GM23248 (cell line): Measurements from ENCODE around the gene IMP3. TPM values are rescaled to one million over a fixed set of nuclear protein-coding genes. Genes with fewer than 3 reads are reported as not detected.

ENCODE experiments used
- DNase-seq: peaks from one replicate; pipeline ENCODE4 v3.0.0-alpha.2; 2015
- H2AFZ ChIP-seq: fragments of 200-600 bp; sonication (generic); 2 replicates; pipeline ENCODE4 v1.6.1; 2016; ENCODE audit warnings: antibody characterized with exemption
- H3F3A ChIP-seq: fragments of 200-600 bp; sonication (generic); 2 replicates; pipeline ENCODE4 v1.6.1; 2016; ENCODE audit warnings: mild to moderate bottlenecking, antibody characterized with exemption, mixed run types; ENCODE audit not compliant: insufficient read depth
- H3K27ac ChIP-seq: fragments of 200-600 bp; sonication (generic); 2 replicates; pipeline ENCODE4 v1.5.1; 2016; ENCODE audit warnings: mild to moderate bottlenecking
- H3K27me3 ChIP-seq: fragments of 200-600 bp; sonication (generic); replicated peaks from 2 replicates; pipeline ENCODE4 v1.6.1; 2016; ENCODE audit warnings: mild to moderate bottlenecking; ENCODE audit not compliant: insufficient read depth
- H3K36me3 ChIP-seq: fragments of 200-600 bp; sonication (generic); 2 replicates; pipeline ENCODE4 v1.6.1; 2016; ENCODE audit warnings: low read depth, mild to moderate bottlenecking
- H3K4me1 ChIP-seq: fragments of 200-600 bp; sonication (generic); 2 replicates; pipeline ENCODE4 v1.6.1; 2016; ENCODE audit warnings: mild to moderate bottlenecking; ENCODE audit not compliant: insufficient read depth
- H3K4me2 ChIP-seq: fragments of 200-600 bp; sonication (generic); one replicate; pipeline ENCODE4 v1.6.1; 2016; ENCODE audit warnings: mild to moderate bottlenecking; ENCODE audit not compliant: unreplicated experiment
- H3K4me3 ChIP-seq: fragments of 200-600 bp; sonication (generic); 2 replicates; pipeline ENCODE4 v1.5.1; 2016; ENCODE audit warnings: mild to moderate bottlenecking
- H3K79me2 ChIP-seq: fragments of 200-600 bp; sonication (generic); 2 replicates; pipeline ENCODE4 v1.6.1; 2016; ENCODE audit warnings: mild to moderate bottlenecking; ENCODE audit not compliant: insufficient read depth
- H3K9ac ChIP-seq: fragments of 200-600 bp; sonication (generic); 2 replicates; pipeline ENCODE4 v1.6.1; 2016; ENCODE audit warnings: mild to moderate bottlenecking
- H3K9me2 ChIP-seq: fragments of 200-600 bp; sonication (generic); 2 replicates; pipeline ENCODE4 v1.6.1; 2016; ENCODE audit warnings: mixed run types, mild to moderate bottlenecking, moderate library complexity; ENCODE audit not compliant: insufficient read depth
- H3K9me3 ChIP-seq: fragments of 200-600 bp; sonication (generic); one replicate; pipeline ENCODE4 v1.6.1; 2017; ENCODE audit warnings: low read depth
- H4K20me1 ChIP-seq: fragments of 200-600 bp; sonication (generic); 2 replicates; pipeline ENCODE4 v1.6.0; 2016; ENCODE audit not compliant: insufficient read depth
- EZH2 ChIP-seq: fragments of 200-600 bp; sonication (generic); IDR thresholded peaks from 2 replicates; pipeline ENCODE4 v1.6.1; 2018; ENCODE audit warnings: antibody characterized with exemption, mild to moderate bottlenecking; ENCODE audit not compliant: insufficient read depth, poor library complexity, severe bottlenecking
- EZH2phosphoT487 ChIP-seq: fragments of 200-600 bp; sonication (generic); IDR thresholded peaks from 2 replicates; pipeline ENCODE4 v1.6.1; 2018; ENCODE audit warnings: antibody characterized with exemption, moderate library complexity, mild to moderate bottlenecking, low read depth; ENCODE audit not compliant: insufficient read depth
- WGBS, 2 experiments: methylation state at CpG; one replicate each; pipeline ENCODE4 v1.1.6; 2015 to 2017; ENCODE audit warnings: low lambda C conversion rate in 2 of 2, low coverage in 1 of 2; ENCODE audit errors: missing lambda C conversion rate in 2 of 2; 5-methylcytosine and 5-hydroxymethylcytosine counted together
- in situ Hi-C: fragments of 300-500 bp; cut with MboI; formaldehyde crosslinking; loops from 2 replicates; pipeline ENCODE4 v1.15.0; 2020
- polyA plus RNA-seq: library from polyadenylated mRNA; unstranded; fragments of >200 nt; fragmentation: Nextera tagmentation; extraction: Ambion mirVana; gene quantifications from 2 replicates; pipeline ENCODE4 v1.2.1, GENCODE V29; 2016
- total RNA-seq: library from RNA; depleted of rRNA; stranded (reverse); fragments of >200 nt; shearing (Covaris generic); gene quantifications from 2 replicates; pipeline ENCODE4 v1.2.3, GENCODE V29; 2014

IMP3 gene
- total and polyA plus RNA-seq, 2 experiments from 2014 or later: 105 to 138 TPM

DNA sequence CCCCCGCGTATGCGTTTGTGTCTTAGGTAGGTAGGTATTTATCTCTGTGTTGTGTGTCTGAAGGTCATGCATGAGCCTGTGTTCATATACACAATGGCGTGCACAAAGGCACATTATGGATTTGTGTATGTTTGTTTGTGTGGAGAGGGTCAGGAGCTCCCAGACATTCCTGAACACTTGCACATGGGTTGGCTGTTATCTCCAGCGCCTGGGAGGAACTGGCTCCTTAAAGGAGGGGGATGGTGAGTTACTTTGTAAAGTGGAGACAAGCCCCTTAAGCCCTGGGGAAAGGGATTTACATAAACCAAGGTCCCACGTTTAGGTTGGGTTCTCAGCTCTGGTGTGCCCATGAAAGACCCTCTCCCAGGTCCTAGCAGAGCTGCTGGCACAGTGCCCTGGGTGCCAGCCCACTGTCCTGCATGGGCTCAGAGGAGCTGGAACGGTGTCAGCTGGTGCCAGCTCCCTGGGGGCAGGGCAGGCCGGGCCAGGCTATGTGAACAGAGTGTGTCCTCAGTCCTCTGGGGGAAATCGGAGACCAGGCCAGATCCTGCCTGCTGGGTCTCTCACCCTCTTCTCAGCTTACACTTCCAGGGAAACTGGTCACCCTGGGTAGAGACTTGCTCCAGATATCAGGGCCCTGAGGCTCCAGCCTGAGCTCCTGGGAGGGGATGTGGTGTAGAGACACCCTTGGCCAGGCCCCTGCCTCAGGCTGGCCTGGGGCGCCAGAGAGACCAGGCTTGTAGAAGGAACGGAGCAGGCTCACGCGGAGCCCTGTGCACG is 32.8 kb upstream of the IMP3 start:
- peak; percentile 63 for DNase-seq
- in situ Hi-C loops: no loop called here
- Histone ChIP-seq H3F3A (peaks cover 19% of the 10 kb centered on the region; the same call in 1 of the 2 replicates), H3K27me3 (no peaks in the 10 kb centered on the region), H3K27ac (peak overlapping the region; percentile 81), H3K79me2 (no peaks in the 10 kb centered on the region), H3K4me1 (peaks cover 30% of the 10 kb centered on the region), H2AFZ (no peak overlapping the region), H4K20me1 (no peaks in the 10 kb centered on the region), H3K9ac (peak overlapping the region; percentile 74), H3K36me3 (no peaks in the 10 kb centered on the region), H3K9me2 (no peaks in the 10 kb centered on the region), H3K9me3 (no peaks in the 10 kb centered on the region), H3K4me2 (peak overlapping the region; percentile 53), H3K4me3 (no peak overlapping the region)
- TF ChIP-seq EZH2 (no peak), EZH2phosphoT487 (no peak)
- 33 to 36% methylated on average over 11 to 14 of the region's 14 CpGs for whole genome bisulfite sequencing, 2 experiments

DNA sequence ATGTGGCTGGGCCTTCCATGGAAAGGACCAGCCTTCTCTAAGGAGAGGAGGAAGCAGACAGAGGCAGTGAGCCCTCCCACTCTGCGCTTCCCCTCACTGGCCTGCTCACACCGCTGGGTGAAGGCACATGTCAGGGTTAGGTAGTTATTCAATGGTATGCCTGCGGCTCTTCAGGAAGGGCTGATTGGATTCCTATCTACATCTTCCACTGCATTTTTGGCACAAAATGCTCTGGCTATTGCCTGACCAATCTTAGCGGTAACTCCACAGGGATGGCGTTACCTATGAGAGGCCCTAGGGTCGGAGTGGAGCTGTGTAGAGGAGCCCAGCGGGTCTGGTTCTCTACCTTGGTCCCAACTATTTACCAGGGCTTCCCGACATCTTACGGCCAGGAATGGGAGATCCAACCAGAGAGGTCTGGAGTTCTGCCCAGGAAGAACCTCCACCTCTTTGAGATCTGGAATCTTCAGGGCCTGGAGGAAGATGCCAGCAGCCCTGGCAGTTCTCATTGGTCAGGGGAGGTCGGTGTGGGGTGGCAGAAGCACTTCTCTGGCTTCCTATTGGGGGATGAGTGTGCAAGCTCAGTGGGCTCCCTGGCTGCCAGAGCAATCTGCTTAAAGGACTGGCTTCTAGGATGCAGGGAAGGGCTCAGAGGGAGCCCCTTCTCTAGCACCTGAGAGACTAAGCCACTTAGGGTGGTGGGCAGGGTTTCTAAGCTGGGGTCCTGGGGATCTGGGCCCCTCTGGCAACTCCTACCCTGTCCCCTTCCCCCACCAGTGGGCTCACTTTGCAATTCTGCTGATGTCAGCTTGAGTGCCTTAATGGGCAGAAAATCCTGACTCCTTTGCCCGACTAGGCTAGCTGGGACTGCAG is 31.9 kb upstream of the IMP3 start:
- peaks cover 39% of the 10 kb centered on the region for H3K4me1 ChIP-seq
- H3K9me2 ChIP-seq: no peaks in the 10 kb centered on the region
- WGBS, 2 experiments: 75% methylated on average over 11 of the region's 11 CpGs
- H3K27ac ChIP-seq: peak overlapping the region; percentile 81
- no peaks in the 10 kb centered on the region for H3K27me3 ChIP-seq
- TF ChIP-seq EZH2: no peak
- TF ChIP-seq EZH2phosphoT487: no peak
- H3K9me3 ChIP-seq: no peaks in the 10 kb centered on the region
- H2AFZ ChIP-seq: no peak overlapping the region
- H3K4me3 ChIP-seq: no peak overlapping the region
- peaks cover 22% of the 10 kb centered on the region for H3F3A ChIP-seq
- in situ Hi-C loops: no loop called here
- no peaks in the 10 kb centered on the region for H3K79me2 ChIP-seq
- peak overlapping the region; percentile 74 for H3K9ac ChIP-seq
- no peaks in the 10 kb centered on the region for H4K20me1 ChIP-seq
- H3K4me2 ChIP-seq: peak overlapping the region; percentile 53
- no peak for DNase-seq
- no peaks in the 10 kb centered on the region for H3K36me3 ChIP-seq

DNA sequence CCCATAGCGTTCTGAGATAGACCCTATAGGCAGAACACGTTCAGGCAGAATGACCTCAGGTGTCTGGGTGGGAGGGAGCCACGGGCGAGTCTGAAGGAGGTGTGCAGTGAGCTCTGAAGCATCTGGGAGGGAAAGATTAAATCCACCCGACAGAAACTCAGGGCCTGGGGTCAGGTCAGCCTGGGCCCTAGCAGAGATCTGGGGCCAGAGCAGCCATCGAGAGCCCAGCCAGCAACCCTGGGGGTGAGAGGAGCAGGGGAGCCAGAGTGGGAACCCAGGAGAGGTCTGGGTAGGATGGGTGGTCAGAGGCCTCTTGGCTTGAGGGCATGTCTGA is 29.8 kb upstream of the IMP3 start:
- Histone ChIP-seq H3K79me2 (no peaks in the 10 kb centered on the region), H3K4me3 (no peak overlapping the region), H3K9me3 (no peaks in the 10 kb centered on the region), H3K27ac (no peak overlapping the region), H3F3A (peaks cover 38% of the 10 kb centered on the region), H3K4me2 (no peak overlapping the region), H3K9ac (no peak overlapping the region), H3K27me3 (no peaks in the 10 kb centered on the region), H2AFZ (no peak overlapping the region), H4K20me1 (no peaks in the 10 kb centered on the region), H3K4me1 (peaks cover 54% of the 10 kb centered on the region), H3K36me3 (no peaks in the 10 kb centered on the region), H3K9me2 (no peaks in the 10 kb centered on the region)
- TF ChIP-seq EZH2 (no peak), EZH2phosphoT487 (no peak)
- WGBS, 2 experiments: 66 to 94% methylated on average over 4 to 6 of the region's 6 CpGs
- no peak for DNase-seq
- in situ Hi-C loops: no loop called here

DNA sequence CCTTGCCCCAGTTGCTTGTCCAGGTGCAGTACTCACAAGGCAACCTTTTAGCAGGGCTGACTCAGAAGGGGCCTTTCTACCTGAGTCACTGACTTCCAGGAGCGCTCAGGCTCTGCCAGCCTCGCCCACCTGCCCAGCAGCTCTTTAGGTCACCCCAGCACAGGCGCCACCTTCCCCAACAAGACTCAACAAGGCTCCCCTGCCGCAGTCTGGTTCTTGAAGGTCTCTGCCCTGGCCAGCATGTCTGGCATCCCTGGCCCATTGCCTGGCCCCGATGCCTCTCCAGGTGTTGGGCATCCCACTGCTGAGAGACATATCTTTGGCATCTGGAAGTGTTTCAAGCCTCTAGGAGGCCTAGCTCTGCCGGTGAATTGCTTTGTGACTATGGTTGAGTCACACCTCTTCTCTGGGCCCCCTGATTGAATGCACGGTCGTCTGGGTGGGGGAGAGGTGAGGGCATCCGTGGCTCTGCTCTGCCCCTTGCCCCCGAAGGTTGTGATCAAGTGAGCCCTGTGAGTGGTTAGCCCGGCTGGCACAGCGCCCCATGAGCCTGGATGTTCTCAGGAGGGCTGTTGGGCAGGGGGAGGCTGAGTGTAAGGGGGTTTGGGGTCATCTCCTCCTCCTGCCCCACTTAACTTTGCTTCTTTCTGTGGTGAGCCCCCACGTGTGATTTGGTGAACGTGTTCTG is 29.3 kb upstream of the IMP3 start:
- DNase-seq: peak; percentile 64
- no peaks in the 10 kb centered on the region for H3K36me3 ChIP-seq
- no peaks in the 10 kb centered on the region for H3K9me2 ChIP-seq
- 0 out of 2 replicates have a peak overlapping the region, but pooled peaks have one; percentile 4 for H3K9ac ChIP-seq
- H4K20me1 ChIP-seq: no peaks in the 10 kb centered on the region
- H3F3A ChIP-seq: peaks cover 38% of the 10 kb centered on the region
- no peak overlapping the region for H3K4me3 ChIP-seq
- no peak overlapping the region for H2AFZ ChIP-seq
- no peak overlapping the region for H3K27ac ChIP-seq
- H3K9me3 ChIP-seq: no peaks in the 10 kb centered on the region
- TF ChIP-seq EZH2 (no peak), EZH2phosphoT487 (no peak)
- peaks cover 54% of the 10 kb centered on the region for H3K4me1 ChIP-seq
- H3K27me3 ChIP-seq: no peaks in the 10 kb centered on the region
- H3K79me2 ChIP-seq: peaks cover 4% of the 10 kb centered on the region; the same call in 1 of the 2 replicates
- no peak overlapping the region for H3K4me2 ChIP-seq
- 74 to 75% methylated on average over 14 of the region's 14 CpGs for WGBS, 2 experiments
- in situ Hi-C loops: no loop called here
